RKO (cell line): ENCODE measurements around the gene NOS1.
A peak's percentile ranks its signal among the peaks of the same experiment; 100 is the strongest.
"Not testable (repeated sequence)": the region's sequence is repeated elsewhere in the genome, so short reads cannot be mapped to it uniquely, and the experiment has no call there.

Source experiments
- DNase-seq: peaks from one replicate; pipeline ENCODE4 v3.0.0-alpha.2; 2016; ENCODE audit warnings: low spot score

NOS1 gene

GRCh38 chr12:117208811-117209455, 152.5 kb downstream of the NOS1 start:
- no peak for DNase-seq

DNA sequence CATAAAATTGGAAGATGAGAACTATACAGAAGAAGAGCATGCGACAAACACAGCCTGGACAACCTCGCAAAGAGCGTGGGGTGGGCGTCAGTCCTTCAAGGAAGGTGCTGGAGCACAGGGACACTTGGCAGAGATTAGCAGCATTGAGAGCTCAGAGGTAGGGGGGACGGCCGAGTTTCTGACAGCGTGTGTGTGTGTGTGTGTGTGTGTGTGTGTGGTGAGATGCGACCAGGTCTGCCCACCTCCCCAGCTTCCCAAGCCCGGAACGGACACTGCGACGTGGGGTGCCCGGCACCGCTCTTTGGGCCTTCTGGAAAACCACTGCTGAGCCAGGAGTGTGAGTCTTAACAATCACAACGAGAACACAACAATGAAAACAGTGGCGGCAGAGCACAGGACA, 153.2 kb downstream of the NOS1 start:
- DNase-seq = no peak

DNA sequence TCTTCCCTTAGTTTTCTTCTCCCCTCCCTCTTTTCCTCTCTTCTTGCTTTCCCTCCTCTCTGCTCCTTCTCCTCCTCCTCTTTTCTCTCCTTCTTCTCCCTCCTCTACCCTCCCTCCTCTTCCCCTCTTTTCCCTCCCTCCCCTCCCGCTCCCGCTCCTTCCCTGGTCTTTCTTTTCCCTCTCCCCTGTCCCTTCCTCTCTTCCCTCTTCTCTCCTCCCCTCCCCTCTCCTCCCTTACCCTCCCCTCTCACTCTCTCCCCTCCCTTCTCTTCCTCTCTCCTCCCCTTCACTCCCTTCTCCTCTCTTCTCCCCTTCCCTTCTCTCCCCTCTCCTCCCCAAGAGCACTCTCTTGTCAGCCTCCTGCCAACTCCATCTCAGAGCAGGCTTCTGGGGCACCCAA, 153.8 kb downstream of the NOS1 start:
- no peak for DNase-seq

DNA sequence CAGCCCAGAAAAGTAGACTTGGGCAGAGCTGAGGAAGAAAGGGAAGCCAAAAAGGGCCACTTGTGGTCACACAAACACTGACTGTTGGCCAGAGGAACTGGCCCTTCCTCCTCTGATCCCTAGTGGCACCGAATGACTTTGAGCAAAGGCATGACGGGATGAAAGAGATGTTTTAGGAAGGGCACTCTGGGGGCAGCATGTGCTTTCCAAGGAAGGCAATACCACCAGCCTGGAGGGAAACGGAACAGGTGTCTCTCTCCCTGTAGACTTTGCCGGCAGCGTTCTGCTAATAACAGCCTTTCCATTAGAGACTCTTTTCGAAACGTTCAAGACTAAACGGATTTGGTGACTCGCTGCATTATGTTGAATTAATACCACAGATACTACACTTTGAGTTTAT, 158.9 kb downstream of the NOS1 start:
- no peak for DNase-seq

DNA sequence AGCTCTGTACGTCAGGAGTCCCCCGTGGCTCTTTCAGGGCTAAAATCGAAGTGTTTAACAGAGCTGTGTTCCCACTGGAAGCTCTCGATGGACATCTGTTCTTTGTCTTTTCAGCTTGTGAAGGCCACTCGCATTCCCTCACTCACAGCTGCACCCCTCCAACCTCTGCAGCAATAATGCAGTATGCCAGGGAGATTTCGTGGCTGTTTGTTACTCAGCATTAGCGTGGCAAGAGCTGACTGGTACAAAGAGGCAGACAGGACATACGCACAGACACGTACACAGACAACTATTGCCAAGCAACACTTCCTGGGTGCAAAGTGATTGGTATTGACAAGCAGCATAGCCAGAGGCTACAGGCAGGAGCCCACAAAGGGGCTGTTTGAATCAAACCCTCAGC, 159.4 kb downstream of the NOS1 start:
- no peak for DNase-seq

DNA sequence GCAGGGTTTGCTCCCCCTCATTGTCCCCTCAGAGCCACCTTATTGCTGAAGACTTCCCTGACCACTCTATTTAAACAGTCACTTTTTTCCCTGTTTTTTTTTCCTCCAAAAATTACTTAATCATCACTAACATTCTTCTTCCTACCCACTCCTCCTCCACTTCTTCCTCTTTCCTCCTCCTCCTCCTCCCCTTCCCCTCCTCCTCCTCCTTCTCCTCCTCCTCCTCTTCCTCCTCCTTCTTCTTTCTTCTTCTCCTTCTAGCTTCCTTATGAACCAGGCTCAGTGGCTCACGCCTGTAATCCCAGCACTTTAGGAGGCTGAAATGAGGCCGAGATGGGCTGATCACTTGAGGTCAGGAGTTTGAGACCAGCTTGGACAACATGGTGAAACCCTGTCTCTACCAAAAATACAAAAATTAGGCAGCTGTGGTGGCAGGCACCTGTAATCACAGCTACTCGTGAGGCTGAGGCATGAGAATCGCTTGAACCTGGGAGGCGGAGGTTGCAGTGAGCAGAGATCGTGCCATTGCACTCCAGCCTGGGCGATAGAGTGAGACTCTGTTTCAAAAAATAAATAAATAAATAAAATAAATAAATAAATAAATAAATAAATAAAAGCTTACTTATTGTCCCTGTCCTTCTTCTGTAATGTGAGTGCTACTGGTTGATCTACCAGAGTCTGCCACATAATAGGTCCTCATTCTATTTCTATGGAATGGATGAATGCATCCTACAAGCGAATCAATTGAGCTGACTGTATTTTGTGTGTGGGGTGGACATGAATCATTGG, 161.3 kb downstream of the NOS1 start:
- not testable (repeated sequence) for DNase-seq

GRCh38 chr12:117196334-117196733, 165.1 kb downstream of the NOS1 start:
- not testable (repeated sequence) for DNase-seq

DNA sequence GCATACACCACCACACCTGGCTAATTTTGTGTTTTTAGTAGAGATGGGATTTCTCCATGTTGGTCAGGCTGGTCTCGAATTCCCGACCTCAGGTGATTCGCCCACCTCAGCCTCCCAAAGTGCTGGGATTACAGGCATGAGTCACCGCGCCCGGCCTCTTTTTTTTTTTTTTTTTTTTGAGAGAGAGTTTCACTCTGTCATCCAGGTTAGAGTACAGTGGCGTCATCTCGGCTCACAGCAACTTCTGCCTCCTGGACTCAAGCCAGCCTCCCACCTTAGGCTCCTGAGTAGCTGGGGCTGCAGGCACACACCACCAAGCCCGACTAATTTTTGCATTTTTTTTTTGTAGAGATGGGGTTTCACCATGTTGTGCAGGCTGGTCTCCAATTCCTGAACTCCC, 166.4 kb downstream of the NOS1 start:
- not testable (repeated sequence) for DNase-seq

GRCh38 chr12:117193903-117194302, 167.5 kb downstream of the NOS1 start:
- no peak for DNase-seq

DNA sequence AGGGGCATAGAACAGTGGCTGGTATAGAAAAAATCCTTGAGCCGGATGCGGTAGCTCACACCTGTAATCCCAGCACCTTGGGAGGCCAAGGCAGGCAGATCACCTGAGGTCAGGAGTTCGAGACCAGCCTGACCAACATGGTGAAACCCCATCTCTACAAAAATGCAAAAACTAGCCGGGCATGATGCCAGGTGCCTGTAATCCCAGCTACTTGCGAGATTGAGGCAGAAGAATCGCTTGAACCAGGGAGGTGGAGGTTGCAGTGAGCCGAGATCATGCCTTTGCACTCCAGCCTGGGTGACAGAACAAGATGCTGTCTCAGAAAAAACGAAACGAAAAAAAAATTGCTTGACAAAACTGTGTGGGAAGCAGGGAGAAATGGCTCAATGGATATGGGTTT, 168.8 kb downstream of the NOS1 start:
- not testable (repeated sequence) for DNase-seq

DNA sequence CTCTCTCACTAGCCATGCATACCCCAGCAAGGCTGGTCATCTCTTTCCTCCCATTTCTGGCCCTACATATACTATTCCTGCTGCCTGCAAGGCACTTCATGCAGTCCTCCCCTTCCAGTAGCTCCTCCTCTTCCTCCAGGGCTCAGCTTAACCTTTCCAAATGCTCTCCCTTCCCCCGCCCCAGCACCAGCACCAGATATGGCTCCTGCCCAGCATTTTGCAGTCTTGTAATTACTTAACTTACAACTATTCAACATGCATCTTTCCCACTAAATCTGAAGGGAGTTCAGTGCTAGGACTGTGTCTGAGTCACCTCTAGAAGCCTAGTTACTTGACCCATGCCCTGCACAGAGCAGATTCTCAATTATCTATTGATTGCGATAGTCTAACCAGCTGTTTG, 169.4 kb downstream of the NOS1 start:
- no peak for DNase-seq

DNA sequence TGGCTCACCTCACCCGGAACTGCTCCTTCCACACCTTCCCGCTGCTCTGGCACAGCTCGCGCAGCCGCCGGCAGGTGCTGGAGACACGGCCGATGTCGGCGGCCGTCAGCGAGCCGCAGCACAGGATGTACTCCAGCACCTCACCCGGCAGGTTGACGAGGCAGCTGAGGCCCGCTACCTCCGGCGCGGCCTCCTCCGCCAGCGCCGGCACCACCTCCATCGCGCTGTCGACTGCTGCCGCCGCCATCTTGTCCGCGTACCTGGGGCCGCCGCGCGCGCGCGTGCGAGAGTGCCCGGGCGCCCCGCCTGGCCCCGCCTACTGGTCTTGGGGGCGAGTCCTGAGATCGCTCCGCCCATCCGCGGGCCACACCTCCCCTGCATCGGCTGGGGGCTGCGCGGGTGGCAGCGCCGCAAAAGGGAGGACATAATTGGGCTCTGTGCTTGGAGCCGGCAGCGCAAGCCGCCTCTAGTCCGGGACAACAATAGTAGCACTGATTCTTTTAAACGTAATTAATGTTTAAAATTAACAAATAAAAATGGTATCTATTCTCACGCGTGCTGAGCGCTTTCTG, 171.1 kb downstream of the NOS1 start, which contains the start of gene FBXO21:
FBXO21 (minus strand) TSS at position 261 of the 572 bp plus-strand sequence; CDS start at position 247, 14 bp downstream.
- peak; percentile 88 for DNase-seq

DNA sequence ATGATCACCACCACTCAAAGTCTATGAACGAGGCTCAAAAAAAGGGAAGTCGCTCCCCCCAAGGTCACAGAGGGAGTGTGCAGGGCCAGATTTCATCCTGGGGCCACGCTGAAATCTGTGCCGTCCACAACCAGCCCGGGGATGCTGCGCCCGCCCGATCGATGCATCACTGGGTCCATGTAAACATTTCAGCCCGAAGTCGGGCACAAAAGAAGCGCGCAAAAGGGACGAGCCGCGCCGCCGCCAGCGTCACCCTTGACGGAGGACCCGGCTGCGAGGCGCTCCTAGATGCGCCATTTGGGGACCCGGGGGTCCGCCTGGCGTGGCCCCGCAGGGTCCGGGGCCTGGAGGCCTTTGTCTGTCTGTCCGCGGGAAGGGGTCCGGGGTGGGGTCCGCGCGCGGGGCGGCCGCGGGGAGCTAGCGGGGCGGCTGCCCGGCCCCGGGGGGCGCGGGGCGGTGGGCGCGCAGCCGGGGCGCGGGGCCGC, 171.7 kb downstream of the NOS1 start:
- DNase-seq = peak; percentile 70

DNA sequence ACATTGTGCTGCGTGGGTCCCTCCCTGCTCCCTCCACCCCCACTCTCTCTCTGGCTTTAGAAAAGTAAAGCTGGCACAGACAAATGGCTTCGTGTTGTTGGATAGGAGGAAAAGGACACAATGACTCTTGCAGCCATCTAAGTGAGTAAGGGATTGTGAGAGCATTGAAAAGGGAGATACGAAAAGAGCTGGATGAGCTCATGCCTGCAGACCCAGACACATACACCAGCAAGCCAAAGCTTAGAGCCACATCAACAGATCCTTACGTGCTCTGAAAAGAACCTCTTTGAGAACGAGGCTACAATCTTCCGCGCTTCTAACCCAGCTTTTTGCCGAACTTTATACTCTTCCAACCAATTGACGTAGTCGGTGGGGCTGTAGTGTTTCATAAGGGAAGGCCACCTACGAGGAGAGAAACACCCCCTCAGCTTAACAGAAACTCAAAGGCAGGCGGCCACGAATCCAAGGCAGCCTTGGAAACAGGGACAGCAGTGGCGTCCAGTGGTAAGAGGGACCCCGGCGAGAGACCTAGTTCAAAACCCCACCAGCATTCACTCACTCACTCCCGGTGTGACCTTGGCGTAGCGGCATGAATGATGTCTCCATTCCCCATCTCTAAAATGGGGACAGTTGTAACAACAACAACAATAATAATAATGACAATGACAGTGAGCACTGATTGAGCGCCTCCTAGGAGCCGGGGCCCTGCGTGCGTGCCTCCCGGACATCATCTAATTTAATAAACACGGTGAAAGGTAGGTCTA, 172.3 kb downstream of the NOS1 start:
- DNase-seq = peak; percentile 67

- DNase-seq = no peak
These were observed 173.2 kb downstream of the NOS1 start for GRCh38 chr12:117188121-117188665.

GRCh38 chr12:117187421-117187820, 174.0 kb downstream of the NOS1 start:
- DNase-seq = no peak

DNA sequence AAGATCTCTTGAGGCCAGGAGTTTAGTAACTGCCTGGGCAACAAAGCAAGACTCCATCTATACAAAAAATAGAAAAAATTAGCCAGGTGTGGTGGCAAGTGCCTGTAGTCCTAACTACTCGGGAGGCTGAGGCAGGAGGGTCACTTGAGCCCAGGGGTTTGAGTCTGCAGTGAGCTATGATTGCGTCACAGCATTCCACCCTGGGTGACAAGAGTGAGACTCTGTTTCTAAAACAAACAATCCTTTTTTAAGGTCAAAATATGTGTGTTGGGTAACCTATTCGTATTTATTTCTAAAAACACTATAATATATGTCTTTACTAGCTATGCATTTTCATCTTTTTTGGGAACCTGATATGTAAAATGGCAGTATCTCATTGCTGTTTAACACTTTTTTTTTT, 178.6 kb downstream of the NOS1 start:
- no peak for DNase-seq

DNA sequence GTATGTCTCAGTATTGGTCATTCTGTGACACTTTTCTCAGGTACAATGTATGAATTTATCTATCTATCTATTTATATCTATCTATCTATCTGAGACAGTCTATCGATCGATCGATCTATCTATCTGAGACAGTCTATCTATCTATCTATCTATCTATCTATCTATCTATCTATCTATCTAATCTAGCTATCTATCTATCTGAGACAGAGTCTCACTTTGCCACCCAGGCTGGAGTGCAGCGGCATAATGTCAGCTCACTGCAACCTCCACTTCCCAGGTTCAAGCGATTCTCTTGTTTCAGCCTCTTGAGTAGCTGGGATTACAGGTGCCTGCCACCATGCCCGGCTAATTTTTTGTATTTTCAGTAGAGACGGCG, 180.0 kb downstream of the NOS1 start:
- DNase-seq = not testable (repeated sequence)

GRCh38 chr12:117180758-117181467, 180.5 kb downstream of the NOS1 start:
- no peak for DNase-seq

GRCh38 chr12:117178745-117179144, 182.7 kb downstream of the NOS1 start:
- DNase-seq = no peak

DNA sequence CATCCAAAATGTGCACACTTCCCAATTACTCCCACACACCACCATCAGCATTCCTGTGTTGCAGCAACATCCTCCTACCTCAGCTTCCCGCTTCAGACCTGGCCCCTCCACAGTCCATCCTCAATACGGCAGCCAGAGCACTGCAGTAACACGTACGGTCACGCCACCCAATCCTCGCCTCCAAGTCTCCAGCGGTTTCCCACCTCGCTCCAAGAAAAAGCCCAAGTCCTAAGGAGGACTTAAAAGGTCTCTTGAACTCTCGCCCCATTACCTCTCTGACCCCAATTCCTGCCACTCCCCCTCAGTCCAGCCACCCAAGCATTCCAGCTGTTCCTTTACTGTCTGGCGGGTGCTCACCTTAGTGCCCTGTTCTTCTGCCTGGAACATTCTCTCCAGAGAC, 183.1 kb downstream of the NOS1 start:
- no peak for DNase-seq
